ENCODE results near the gene IL2RA. TPM values are rescaled to one million over a fixed set of nuclear protein-coding genes. Genes with fewer than 3 reads are reported as not detected.

IL2RA gene
- total RNA-seq, 1 experiment from 2014 or later: not detected

DNA sequence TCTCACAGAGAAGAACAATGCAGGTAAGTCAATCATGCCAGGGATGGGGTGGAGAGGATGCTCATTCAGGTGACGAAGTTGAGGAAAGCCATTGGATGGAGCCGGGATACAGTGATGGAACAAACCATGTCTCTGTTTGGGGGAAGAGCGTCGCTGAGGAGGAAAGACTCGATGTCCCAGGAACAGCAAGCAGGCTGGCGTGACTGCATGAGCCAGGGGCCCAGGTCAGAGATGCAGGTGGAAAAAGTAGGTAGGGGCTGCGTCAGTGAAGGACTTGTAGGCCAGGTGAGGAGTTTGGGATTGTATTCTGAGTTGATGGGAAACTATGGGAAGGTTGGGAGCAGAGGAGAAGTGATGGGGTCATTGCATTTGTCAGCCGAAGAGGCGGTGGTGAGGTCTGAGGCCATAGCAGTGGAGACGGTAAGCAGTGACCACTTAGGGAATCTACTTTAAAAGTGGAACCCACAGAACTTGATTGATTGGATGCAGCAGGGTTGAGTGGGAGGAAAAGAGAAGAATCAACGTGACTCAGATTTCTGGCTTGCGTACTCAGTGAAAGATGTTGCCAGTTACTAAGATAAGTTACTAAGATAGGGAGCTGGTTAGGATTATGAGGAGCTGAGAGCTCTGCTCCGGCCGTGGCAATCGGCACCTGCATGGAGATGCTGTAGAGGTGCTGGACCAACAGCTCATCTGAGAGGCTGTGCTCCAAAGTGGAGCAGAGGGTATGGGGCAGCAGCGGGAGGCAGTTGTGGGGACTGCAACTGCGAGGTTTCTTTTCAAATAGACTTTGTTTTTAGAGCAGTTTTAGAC lies 12.5 kb upstream of the IL2RA start:
- no peak overlapping the region for H2AFZ ChIP-seq (ENCODE audit: low read length)
- no peaks in the 10 kb centered on the region for H3K27me3 ChIP-seq (ENCODE audit: low read length)
- no peaks in the 10 kb centered on the region for H3K36me3 ChIP-seq (ENCODE audit: insufficient read depth, low read length)
- H4K20me1 ChIP-seq (ENCODE audit: insufficient read depth, low read depth, low read length): no peaks in the 10 kb centered on the region
- no peak overlapping the region for H3K9ac ChIP-seq (ENCODE audit: low read length)
- H3K4me1 ChIP-seq (ENCODE audit: low read length): no peaks in the 10 kb centered on the region
- DNase-seq: peak; percentile 7
- H3K79me2 ChIP-seq (ENCODE audit: low read length): no peaks in the 10 kb centered on the region
- H3K4me2 ChIP-seq (ENCODE audit: low read depth, low read length, poor library complexity, severe bottlenecking): no peak overlapping the region
- no peaks in the 10 kb centered on the region for H3K9me3 ChIP-seq (ENCODE audit: low read length)
- H3K9me2 ChIP-seq (replicated peaks; ENCODE audit: insufficient read depth, low read length): no peaks in the 10 kb centered on the region
- H3K27ac ChIP-seq (ENCODE audit: low read length): no peak overlapping the region
- H3K4me3 ChIP-seq (ENCODE audit: low read length): no peak overlapping the region

DNA sequence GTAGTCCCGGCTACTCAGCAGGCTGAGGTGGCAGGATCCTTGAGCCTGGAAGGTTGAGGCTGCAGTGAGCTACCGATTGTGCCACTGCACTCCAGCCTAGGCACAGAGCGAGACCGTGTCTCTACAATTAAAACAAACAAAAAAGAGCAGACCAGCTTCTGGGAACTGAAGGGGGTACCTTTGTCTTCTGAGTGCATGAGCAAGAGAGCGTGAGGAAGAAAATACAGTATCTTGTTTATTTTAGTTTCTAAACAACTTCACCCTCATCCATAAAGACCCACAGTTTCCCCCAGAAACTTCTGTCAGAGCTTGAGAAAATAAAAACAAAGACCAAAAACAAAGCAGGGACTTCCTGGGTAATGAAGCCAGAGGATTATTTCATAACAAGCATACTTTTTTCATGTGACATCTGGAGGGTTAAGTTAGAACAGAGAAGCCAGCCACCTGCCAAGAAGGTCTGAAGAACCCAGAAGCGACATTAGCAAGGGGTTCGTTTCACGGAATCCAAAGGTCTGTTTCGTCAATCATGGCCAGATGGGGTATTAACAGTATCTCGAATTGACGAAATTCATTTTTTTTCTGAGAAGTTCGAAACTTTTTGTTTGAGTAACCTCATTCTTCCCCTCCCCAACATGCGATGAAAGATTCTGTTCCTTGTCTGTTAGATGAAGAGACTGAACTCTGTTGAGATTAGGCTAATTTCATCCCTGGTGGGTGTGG lies 10.2 kb upstream of the IL2RA start:
- Histone ChIP-seq H3K9me2 (replicated peaks; ENCODE audit: insufficient read depth, low read length) (no peaks in the 10 kb centered on the region), H4K20me1 (ENCODE audit: insufficient read depth, low read depth, low read length) (no peaks in the 10 kb centered on the region), H3K36me3 (ENCODE audit: insufficient read depth, low read length) (no peaks in the 10 kb centered on the region), H3K27me3 (ENCODE audit: low read length) (no peaks in the 10 kb centered on the region), H3K9ac (ENCODE audit: low read length) (no peak overlapping the region), H3K27ac (ENCODE audit: low read length) (no peak overlapping the region), H3K4me1 (ENCODE audit: low read length) (no peaks in the 10 kb centered on the region), H3K4me2 (ENCODE audit: low read depth, low read length, poor library complexity, severe bottlenecking) (no peak overlapping the region), H3K79me2 (ENCODE audit: low read length) (no peaks in the 10 kb centered on the region), H2AFZ (ENCODE audit: low read length) (no peak overlapping the region), H3K4me3 (ENCODE audit: low read length) (no peak overlapping the region), H3K9me3 (ENCODE audit: low read length) (no peaks in the 10 kb centered on the region)
- peak; percentile 20 for DNase-seq

DNA sequence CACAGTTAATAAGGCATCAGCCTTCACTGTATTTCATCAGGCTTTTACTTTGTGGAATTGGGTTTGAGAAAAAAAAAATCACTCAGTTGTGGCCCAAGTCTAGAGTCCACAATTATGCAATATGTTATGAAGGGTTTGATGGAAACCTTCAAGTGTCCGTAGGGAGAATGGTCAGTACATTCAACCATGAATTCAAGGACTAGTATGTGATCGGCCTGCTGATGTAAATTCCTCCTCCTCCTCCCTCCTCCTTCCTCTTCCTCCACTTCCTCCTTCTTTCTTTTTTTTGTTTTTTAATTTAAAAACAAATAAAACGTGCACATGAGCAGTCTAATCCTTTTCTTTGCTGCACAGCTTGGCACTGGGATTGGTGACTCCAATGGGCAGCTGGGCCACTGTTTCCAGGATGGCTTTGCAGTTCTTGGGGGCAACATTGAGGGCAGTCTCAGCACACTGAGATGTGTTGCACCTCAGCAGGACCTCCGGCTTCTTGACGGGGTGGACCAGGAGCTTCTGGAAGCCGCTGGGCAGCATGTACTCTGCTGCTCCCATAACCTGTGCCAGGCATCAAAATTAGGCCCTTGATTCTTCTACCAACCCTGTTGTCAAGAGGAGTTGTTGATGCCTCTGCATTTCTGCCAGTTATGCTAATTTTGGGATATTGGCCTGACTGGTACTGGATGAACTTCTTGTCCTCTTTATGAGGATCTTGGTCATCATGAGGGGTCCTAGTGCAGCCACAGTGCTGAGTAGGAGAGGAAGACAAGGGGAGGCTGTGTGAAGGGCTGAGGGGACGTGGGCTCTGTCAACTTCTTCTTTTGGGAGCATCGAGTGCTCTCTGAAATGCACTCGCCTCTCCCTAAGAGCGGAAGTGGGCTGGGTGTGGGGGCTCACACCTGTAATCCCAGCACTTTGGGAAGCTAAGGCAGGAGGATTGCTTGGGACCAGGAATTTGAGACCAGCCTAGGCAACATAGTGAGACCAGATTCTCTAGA lies 9.3 kb upstream of the IL2RA start:
- no peak overlapping the region for H3K27ac ChIP-seq (ENCODE audit: low read length)
- no peaks in the 10 kb centered on the region for H3K79me2 ChIP-seq (ENCODE audit: low read length)
- peak; percentile 27 for DNase-seq
- no peaks in the 10 kb centered on the region for H3K27me3 ChIP-seq (ENCODE audit: low read length)
- H3K9me3 ChIP-seq (ENCODE audit: low read length): no peaks in the 10 kb centered on the region
- H3K4me1 ChIP-seq (ENCODE audit: low read length): no peaks in the 10 kb centered on the region
- H3K9me2 ChIP-seq (replicated peaks; ENCODE audit: insufficient read depth, low read length): no peaks in the 10 kb centered on the region
- H3K4me2 ChIP-seq (ENCODE audit: low read depth, low read length, poor library complexity, severe bottlenecking): no peak overlapping the region
- no peak overlapping the region for H3K4me3 ChIP-seq (ENCODE audit: low read length)
- no peaks in the 10 kb centered on the region for H4K20me1 ChIP-seq (ENCODE audit: insufficient read depth, low read depth, low read length)
- H3K9ac ChIP-seq (ENCODE audit: low read length): no peak overlapping the region
- no peak overlapping the region for H2AFZ ChIP-seq (ENCODE audit: low read length)
- no peaks in the 10 kb centered on the region for H3K36me3 ChIP-seq (ENCODE audit: insufficient read depth, low read length)

DNA sequence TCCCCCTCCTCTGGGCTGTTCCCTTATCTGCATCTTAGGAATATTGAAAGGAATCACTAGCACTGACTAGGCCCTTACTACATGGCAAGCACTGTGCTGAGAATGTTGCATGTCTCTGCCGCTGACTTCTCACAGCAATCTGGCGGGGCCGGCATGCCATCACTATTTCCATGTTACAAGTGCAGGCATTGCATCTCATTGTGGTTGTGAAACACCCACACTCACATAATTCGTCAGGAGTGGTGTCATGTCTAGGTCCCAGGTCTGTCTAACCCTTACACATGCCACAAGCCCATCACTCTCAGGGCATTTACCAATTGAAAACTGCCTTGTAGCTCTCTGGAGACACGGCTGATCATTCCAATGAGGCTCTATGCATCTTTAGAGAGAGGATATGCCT lies 8.5 kb upstream of the IL2RA start:
- H3K36me3 ChIP-seq (ENCODE audit: insufficient read depth, low read length): no peaks in the 10 kb centered on the region
- H2AFZ ChIP-seq (ENCODE audit: low read length): no peak overlapping the region
- no peaks in the 10 kb centered on the region for H3K4me1 ChIP-seq (ENCODE audit: low read length)
- H3K4me3 ChIP-seq (ENCODE audit: low read length): no peak overlapping the region
- H3K79me2 ChIP-seq (ENCODE audit: low read length): no peaks in the 10 kb centered on the region
- no peaks in the 10 kb centered on the region for H4K20me1 ChIP-seq (ENCODE audit: insufficient read depth, low read depth, low read length)
- no peak for DNase-seq
- no peak overlapping the region for H3K27ac ChIP-seq (ENCODE audit: low read length)
- H3K9me2 ChIP-seq (replicated peaks; ENCODE audit: insufficient read depth, low read length): no peaks in the 10 kb centered on the region
- no peak overlapping the region for H3K9ac ChIP-seq (ENCODE audit: low read length)
- no peak overlapping the region for H3K4me2 ChIP-seq (ENCODE audit: low read depth, low read length, poor library complexity, severe bottlenecking)
- H3K27me3 ChIP-seq (ENCODE audit: low read length): no peaks in the 10 kb centered on the region
- H3K9me3 ChIP-seq (ENCODE audit: low read length): no peaks in the 10 kb centered on the region

DNA sequence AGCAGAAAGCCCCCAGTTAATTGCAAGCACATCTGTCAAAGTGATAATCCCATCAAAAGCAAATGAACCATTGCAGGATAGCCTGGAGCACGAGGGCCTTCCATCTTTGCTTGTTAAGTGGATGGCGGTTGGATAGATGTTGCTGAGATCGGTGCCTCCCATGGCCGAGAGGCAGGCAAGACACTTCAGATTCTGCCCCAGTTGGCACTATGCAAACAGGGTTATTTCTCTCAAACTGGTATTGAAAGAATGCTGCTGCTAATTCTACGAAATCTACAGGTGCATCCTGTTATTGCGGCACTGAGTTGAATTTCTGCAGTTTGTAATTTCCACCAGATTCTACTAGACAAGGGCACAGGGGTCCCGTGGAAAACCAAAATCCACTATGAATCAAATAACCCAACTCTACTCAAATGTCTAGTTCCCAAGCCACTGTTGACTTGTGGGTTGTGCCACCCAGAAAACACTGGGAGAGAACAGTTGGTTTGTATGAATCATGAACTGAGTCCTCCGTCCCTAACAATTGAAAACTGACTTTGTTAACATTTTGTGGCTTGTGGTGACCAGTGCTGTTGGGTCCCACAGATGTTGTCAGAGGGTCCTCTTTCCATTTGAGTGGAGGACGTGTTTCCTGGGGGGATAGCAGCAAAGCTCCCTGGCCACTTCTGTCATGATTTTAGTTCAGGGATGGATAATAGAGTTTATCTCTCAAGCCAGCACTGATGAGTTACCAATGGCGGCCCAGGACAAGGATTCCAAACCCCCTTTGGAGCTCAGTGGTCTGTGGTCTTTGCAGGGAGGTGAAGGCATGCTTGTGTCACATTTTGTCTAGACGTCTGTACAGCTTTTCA lies 7.1 kb upstream of the IL2RA start:
- H3K27ac ChIP-seq (ENCODE audit: low read length): no peak overlapping the region

DNA sequence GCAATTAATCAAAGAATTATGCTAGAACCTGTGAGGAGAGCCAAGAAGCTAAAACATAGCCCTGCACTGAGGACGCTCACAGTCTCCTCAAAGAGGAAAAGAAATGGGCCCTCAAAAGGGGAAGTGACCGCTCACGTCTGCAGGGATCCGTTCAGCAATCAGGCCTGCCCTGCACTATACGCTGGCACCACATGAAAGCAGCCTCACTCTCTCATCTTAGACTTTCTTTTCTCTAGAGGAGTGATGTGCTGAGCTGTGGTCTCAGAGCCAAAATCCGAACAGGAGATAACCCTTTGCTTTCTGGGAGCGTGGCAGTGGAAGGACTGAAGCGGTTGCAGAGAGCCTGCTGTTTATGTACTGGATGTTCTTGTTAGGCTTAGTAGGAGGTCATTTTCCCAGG lies 6.3 kb upstream of the IL2RA start:
- no peak for DNase-seq
- Histone ChIP-seq H3K27ac (ENCODE audit: low read length) (no peak overlapping the region), H3K27me3 (ENCODE audit: low read length) (no peaks in the 10 kb centered on the region), H3K9me2 (replicated peaks; ENCODE audit: insufficient read depth, low read length) (no peaks in the 10 kb centered on the region), H3K36me3 (ENCODE audit: insufficient read depth, low read length) (no peaks in the 10 kb centered on the region), H3K9ac (ENCODE audit: low read length) (no peak overlapping the region), H3K4me2 (ENCODE audit: low read depth, low read length, poor library complexity, severe bottlenecking) (no peak overlapping the region), H2AFZ (ENCODE audit: low read length) (no peak overlapping the region), H3K4me1 (ENCODE audit: low read length) (no peaks in the 10 kb centered on the region), H4K20me1 (ENCODE audit: insufficient read depth, low read depth, low read length) (no peaks in the 10 kb centered on the region), H3K9me3 (ENCODE audit: low read length) (no peaks in the 10 kb centered on the region), H3K4me3 (ENCODE audit: low read length) (no peak overlapping the region), H3K79me2 (ENCODE audit: low read length) (no peaks in the 10 kb centered on the region)

More for the DNA sequence above, 7.1 kb upstream of the IL2RA start:
- H3K9me3 ChIP-seq (ENCODE audit: low read length): no peaks in the 10 kb centered on the region
- H3K4me2 ChIP-seq (ENCODE audit: low read depth, low read length, poor library complexity, severe bottlenecking): no peak overlapping the region
- no peaks in the 10 kb centered on the region for H3K36me3 ChIP-seq (ENCODE audit: insufficient read depth, low read length)
- DNase-seq: no peak
- no peak overlapping the region for H2AFZ ChIP-seq (ENCODE audit: low read length)
- H3K4me3 ChIP-seq (ENCODE audit: low read length): no peak overlapping the region
- H3K79me2 ChIP-seq (ENCODE audit: low read length): no peaks in the 10 kb centered on the region
- H3K27me3 ChIP-seq (ENCODE audit: low read length): no peaks in the 10 kb centered on the region
- H4K20me1 ChIP-seq (ENCODE audit: insufficient read depth, low read depth, low read length): no peaks in the 10 kb centered on the region
- no peaks in the 10 kb centered on the region for H3K4me1 ChIP-seq (ENCODE audit: low read length)
- no peak overlapping the region for H3K9ac ChIP-seq (ENCODE audit: low read length)
- H3K9me2 ChIP-seq (replicated peaks; ENCODE audit: insufficient read depth, low read length): no peaks in the 10 kb centered on the region

DNA sequence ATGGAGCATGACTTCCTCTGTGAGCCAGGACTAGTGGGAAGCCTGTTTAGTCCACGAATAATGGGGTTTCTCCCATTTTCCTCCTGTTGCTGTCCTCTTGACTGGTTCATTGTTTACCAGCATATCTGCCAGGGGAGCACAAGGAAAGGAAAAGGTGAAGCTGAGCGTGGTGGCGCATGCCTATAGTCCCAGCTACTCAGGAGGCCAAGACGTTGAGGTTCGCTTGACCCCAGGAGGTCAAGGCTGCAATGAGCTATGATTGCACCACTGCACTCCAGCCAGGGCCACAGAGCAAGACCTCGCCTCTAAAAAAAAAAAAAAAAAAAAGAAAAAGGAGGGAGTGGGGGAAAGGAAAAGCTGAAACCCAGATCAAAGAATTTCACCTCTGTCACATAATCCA lies 5.8 kb upstream of the IL2RA start:
- Histone ChIP-seq H3K9ac (ENCODE audit: low read length) (no peak overlapping the region), H3K9me2 (replicated peaks; ENCODE audit: insufficient read depth, low read length) (no peaks in the 10 kb centered on the region), H3K4me3 (ENCODE audit: low read length) (no peak overlapping the region), H3K79me2 (ENCODE audit: low read length) (no peaks in the 10 kb centered on the region), H3K9me3 (ENCODE audit: low read length) (no peaks in the 10 kb centered on the region), H2AFZ (ENCODE audit: low read length) (no peak overlapping the region), H3K4me1 (ENCODE audit: low read length) (no peaks in the 10 kb centered on the region), H3K27ac (ENCODE audit: low read length) (no peak overlapping the region), H3K4me2 (ENCODE audit: low read depth, low read length, poor library complexity, severe bottlenecking) (no peak overlapping the region), H4K20me1 (ENCODE audit: insufficient read depth, low read depth, low read length) (no peaks in the 10 kb centered on the region), H3K36me3 (ENCODE audit: insufficient read depth, low read length) (no peaks in the 10 kb centered on the region), H3K27me3 (ENCODE audit: low read length) (no peaks in the 10 kb centered on the region)
- DNase-seq: peak; percentile 4
